ENCODE measurements around the gene PPP2R5B.

Gene PPP2R5B

GRCh38 chr11:64915376-64915887 lies 9.1 kb upstream of the PPP2R5B start:
- FAIRE-seq: no peak
- TF ChIP-seq CTCF (IDR thresholded peaks at IDR 0.05; ENCODE audit: insufficient read depth, missing control alignments): no peak
- DNase-seq (ENCODE audit: insufficient read length, low spot score): no peak

GRCh38 chr11:64916040-64916774 lies 8.3 kb upstream of the PPP2R5B start:
- no peak for TF ChIP-seq CTCF (IDR thresholded peaks at IDR 0.05; ENCODE audit: insufficient read depth, missing control alignments)
- FAIRE-seq (no peak), DNase-seq (ENCODE audit: insufficient read length, low spot score) (no peak)

GRCh38 chr11:64916775-64917662 lies 7.5 kb upstream of the PPP2R5B start, which contains the start of gene ATG2A:
ATG2A (minus strand) TSS chr11:64917209; CDS start chr11:64917135, 74 bp downstream.
- DNase-seq (ENCODE audit: insufficient read length, low spot score): peak; percentile 96
- peak; percentile 38 for FAIRE-seq
- TF ChIP-seq CTCF (IDR thresholded peaks at IDR 0.05; ENCODE audit: insufficient read depth, missing control alignments): no peak

- FAIRE-seq (no peak), DNase-seq (ENCODE audit: insufficient read length, low spot score) (no peak)
- no peak for TF ChIP-seq CTCF (IDR thresholded peaks at IDR 0.05; ENCODE audit: insufficient read depth, missing control alignments)
Observed at GRCh38 chr11:64917663-64917995, 6.9 kb upstream of the PPP2R5B start.

- FAIRE-seq (no peak), DNase-seq (ENCODE audit: insufficient read length, low spot score) (no peak)
- TF ChIP-seq CTCF (IDR thresholded peaks at IDR 0.05; ENCODE audit: insufficient read depth, missing control alignments): peak; percentile 16
Observed at GRCh38 chr11:64918017-64918416, 6.5 kb upstream of the PPP2R5B start.

DNA sequence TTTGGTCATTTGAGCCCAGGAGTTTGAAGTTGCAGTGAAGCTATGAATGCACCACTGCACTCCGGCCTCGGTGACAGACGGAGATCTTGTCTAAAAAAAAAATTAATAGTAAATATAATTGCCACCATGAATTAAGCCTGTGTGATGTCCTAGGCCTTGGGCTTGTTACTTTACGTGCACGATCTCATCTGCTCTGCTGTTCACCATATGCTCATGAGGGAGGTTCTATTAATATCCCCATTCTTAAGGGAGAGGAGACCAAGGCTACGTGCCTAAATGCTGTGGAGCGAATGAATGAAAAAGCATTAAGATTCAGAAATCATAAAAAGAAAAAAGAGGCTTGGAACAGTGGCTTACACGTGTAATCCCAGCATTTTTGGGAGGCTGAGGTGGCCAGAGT lies 4.9 kb upstream of the PPP2R5B start:
- no peak for TF ChIP-seq CTCF (IDR thresholded peaks at IDR 0.05; ENCODE audit: insufficient read depth, missing control alignments)
- DNase-seq (ENCODE audit: insufficient read length, low spot score) (no peak), FAIRE-seq (no peak)

Data from D721Med (cell line).